Measurements from ENCODE around the gene CFD. TPM values are rescaled to one million over a fixed set of nuclear protein-coding genes. Genes with fewer than 3 reads are reported as not detected.
A peak's percentile ranks its signal among the peaks of the same experiment; 100 is the strongest.

The CFD gene
- total and polyA plus RNA-seq, 11 donors = 24.2 to 586 (median 103) TPM

DNA sequence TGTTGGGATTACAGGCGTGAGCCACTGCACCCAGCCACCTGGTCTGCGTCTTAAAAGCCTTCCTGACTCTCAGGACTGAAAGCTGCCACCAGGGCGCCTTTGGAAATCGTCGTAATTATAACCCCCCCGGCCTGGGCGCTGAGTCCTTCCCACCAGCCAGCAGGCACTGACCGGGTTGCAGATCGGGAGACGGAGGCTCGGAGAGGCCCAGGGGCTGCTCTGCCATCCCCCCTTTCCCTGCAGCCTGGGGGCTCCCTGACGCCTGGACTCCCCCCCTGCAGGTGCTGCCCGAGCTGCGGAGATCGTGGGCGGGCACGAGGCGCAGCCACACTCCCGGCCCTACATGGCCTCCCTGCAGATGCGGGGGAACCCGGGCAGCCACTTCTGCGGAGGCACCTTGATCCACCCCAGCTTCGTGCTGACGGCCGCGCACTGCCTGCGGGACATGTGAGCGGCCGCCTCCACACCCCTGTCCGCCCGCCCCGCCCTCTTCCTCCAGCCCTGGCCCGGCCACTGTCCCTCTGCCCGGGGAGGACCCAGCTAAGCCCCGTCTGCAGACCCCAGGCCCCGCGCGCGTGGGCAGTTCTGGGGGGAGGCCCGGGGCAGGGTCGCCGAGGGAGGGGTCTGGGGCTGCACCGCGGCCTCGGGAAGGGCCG is 16.2 kb upstream of the CFD start:
- Histone ChIP-seq H3K4me3 (peak overlapping the region in 10 of 12 donors; percentile 2 to 46 (median 24)), H3K27me3 (peaks cover 11 to 72% (median 30%) of the 10 kb centered on the region in 9 donors), H3K4me1 (peaks cover 0 to 31% (median 8%) of the 10 kb centered on the region in 12 donors), H3K36me3 (no peaks in the 10 kb centered on the region), H3K9me3 (no peaks in the 10 kb centered on the region), H3K27ac (no peak overlapping the region)
- DNase-seq = peak in 1 of 5 donors; percentile 68
- intact Hi-C loops (cut with DNase I) = no loop called here
- no peak for TF ChIP-seq POLR2A (IDR thresholded peaks at IDR 0.05)
- TF ChIP-seq CTCF (IDR thresholded peaks at IDR 0.05) = no peak
- WGBS, 4 donors = 3 to 10% (median 6%) methylated on average over 25 to 46 of the region's 46 CpGs
- peak in 3 of 4 donors; percentile 51 to 54 (median 54) for ATAC-seq

GRCh38 chr19:843836-844545 is 15.5 kb upstream of the CFD start:
- intact Hi-C loops (cut with DNase I) = no loop called here
- Histone ChIP-seq H3K4me3 (peak overlapping the region in 9 of 12 donors; percentile 14 to 46 (median 24)), H3K27ac (no peak overlapping the region), H3K36me3 (no peaks in the 10 kb centered on the region), H3K4me1 (peaks cover 0 to 29% (median 8%) of the 10 kb centered on the region in 12 donors), H3K27me3 (peaks cover 11 to 71% (median 30%) of the 10 kb centered on the region in 9 donors), H3K9me3 (no peaks in the 10 kb centered on the region)
- TF ChIP-seq CTCF (IDR thresholded peaks at IDR 0.05) (no peak), POLR2A (IDR thresholded peaks at IDR 0.05) (no peak)
- ATAC-seq (no peak), DNase-seq (no peak)
- WGBS, 4 donors = 3 to 50% (median 35%) methylated on average over 11 to 68 of the region's 70 CpGs

DNA sequence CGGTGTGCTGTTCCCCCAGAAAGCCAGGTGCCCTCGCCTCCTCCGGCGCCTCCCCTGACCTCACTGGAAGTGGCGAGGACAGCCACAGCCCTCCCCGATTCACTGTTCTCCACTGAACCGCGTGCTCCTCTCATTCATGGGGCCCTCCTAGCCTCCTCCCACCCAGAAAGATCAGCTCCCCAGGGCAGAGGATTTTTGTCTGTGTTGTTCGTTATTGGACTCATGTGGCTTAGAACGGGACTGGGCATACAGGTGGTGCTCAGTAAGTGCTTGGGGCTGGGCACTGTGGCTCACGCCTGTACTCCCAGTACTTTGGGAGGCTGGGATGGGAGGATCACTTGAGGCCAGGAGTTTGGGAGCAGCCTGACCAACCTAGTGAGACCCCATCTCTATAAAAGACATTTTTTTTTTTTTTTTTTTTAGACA is 14.9 kb upstream of the CFD start:
- H3K4me3 ChIP-seq = no peak overlapping the region
- TF ChIP-seq CTCF (IDR thresholded peaks at IDR 0.05) (no peak), POLR2A (IDR thresholded peaks at IDR 0.05) (no peak)
- intact Hi-C loops (cut with DNase I) = no loop called here

More for the DNA sequence above, 14.9 kb upstream of the CFD start:
- ATAC-seq (no peak), DNase-seq (no peak)
- H3K9me3 ChIP-seq = no peaks in the 10 kb centered on the region
- peaks cover 11 to 68% (median 30%) of the 10 kb centered on the region in 9 donors for H3K27me3 ChIP-seq
- peaks cover 0 to 23% (median 8%) of the 10 kb centered on the region in 12 donors for H3K4me1 ChIP-seq
- no peaks in the 10 kb centered on the region for H3K36me3 ChIP-seq
- no peak overlapping the region for H3K27ac ChIP-seq
- WGBS, 4 donors = 30 to 70% (median 50%) methylated on average over 6 to 11 of the region's 11 CpGs

Data from heart left ventricle (tissue), 16 donors.